ENCODE measurements around the gene TOX2.

Gene TOX2

GRCh38 chr20:43987531-43987930 lies 72.9 kb downstream of the TOX2 start:
- ChIA-PET CTCF (no interaction called here), POLR2A (no interaction called here)
- DNase-seq (ENCODE audit: extremely low spot score) = no peak
- TF ChIP-seq LEF1 (IDR thresholded peaks at IDR 0.05; ENCODE audit: borderline replicate concordance) = no peak
- no peak for TF ChIP-seq FOXA1 (IDR thresholded peaks at IDR 0.05)
- TF ChIP-seq SP1 (IDR thresholded peaks at IDR 0.05) = no peak
- no peak for TF ChIP-seq ZNF384 (IDR thresholded peaks at IDR 0.05)
- no peak for TF ChIP-seq PKNOX1 (IDR thresholded peaks at IDR 0.05)

GRCh38 chr20:43988451-43988850 lies 73.8 kb downstream of the TOX2 start:
- DNase-seq (ENCODE audit: extremely low spot score) = no peak
- TF ChIP-seq BHLHE40 (IDR thresholded peaks at IDR 0.05; ENCODE audit: borderline replicate concordance) (no peak), SP1 (IDR thresholded peaks at IDR 0.05) (no peak), ELF4 (IDR thresholded peaks at IDR 0.05) (no peak), FOXM1 (IDR thresholded peaks at IDR 0.05; ENCODE audit: borderline replicate concordance) (no peak), FOXK2 (IDR thresholded peaks at IDR 0.05) (no peak), SUZ12 (IDR thresholded peaks at IDR 0.05) (no peak)
- ChIA-PET POLR2A (no interaction called here), CTCF (no interaction called here)

GRCh38 chr20:43988867-43989266 lies 74.2 kb downstream of the TOX2 start:
- CTCF ChIA-PET = no interaction called here
- POLR2A ChIA-PET = no interaction called here

GRCh38 chr20:43991261-43991660 lies 76.6 kb downstream of the TOX2 start:
- TF ChIP-seq BHLHE40 (IDR thresholded peaks at IDR 0.05; ENCODE audit: borderline replicate concordance) (no peak), L3MBTL2 (conservative IDR thresholded peaks at IDR 0.05) (no peak), ELF4 (IDR thresholded peaks at IDR 0.05) (no peak), NFRKB (IDR thresholded peaks at IDR 0.05) (no peak), ARNT (IDR thresholded peaks at IDR 0.05) (no peak), TARDBP (IDR thresholded peaks at IDR 0.05) (no peak), SUZ12 (IDR thresholded peaks at IDR 0.05) (no peak), FOXA1 (IDR thresholded peaks at IDR 0.05) (no peak), CTBP1 (IDR thresholded peaks at IDR 0.05; ENCODE audit: borderline replicate concordance) (no peak)
- DNase-seq (ENCODE audit: extremely low spot score) = no peak
- POLR2A ChIA-PET = no interaction called here
- CTCF ChIA-PET = no interaction called here

More at GRCh38 chr20:43988867-43989266, 74.2 kb downstream of the TOX2 start:
- no peak for TF ChIP-seq CTBP1 (IDR thresholded peaks at IDR 0.05; ENCODE audit: borderline replicate concordance)
- no peak for TF ChIP-seq FOXA1 (IDR thresholded peaks at IDR 0.05)
- TF ChIP-seq FOXM1 (IDR thresholded peaks at IDR 0.05; ENCODE audit: borderline replicate concordance) = no peak
- TF ChIP-seq BHLHE40 (IDR thresholded peaks at IDR 0.05; ENCODE audit: borderline replicate concordance) = no peak
- no peak for TF ChIP-seq L3MBTL2 (conservative IDR thresholded peaks at IDR 0.05)
- TF ChIP-seq ZNF384 (IDR thresholded peaks at IDR 0.05) = no peak
- no peak for TF ChIP-seq ARNT (IDR thresholded peaks at IDR 0.05)
- no peak for TF ChIP-seq TARDBP (IDR thresholded peaks at IDR 0.05)
- no peak for TF ChIP-seq HDGF (IDR thresholded peaks at IDR 0.05; ENCODE audit: borderline replicate concordance)
- TF ChIP-seq NFRKB (IDR thresholded peaks at IDR 0.05) = no peak
- TF ChIP-seq SP1 (IDR thresholded peaks at IDR 0.05) = no peak
- TF ChIP-seq FOXK2 (IDR thresholded peaks at IDR 0.05) = no peak
- no peak for TF ChIP-seq ELF4 (IDR thresholded peaks at IDR 0.05)
- no peak for DNase-seq (ENCODE audit: extremely low spot score)

GRCh38 chr20:43991982-43992381 lies 77.3 kb downstream of the TOX2 start:
- POLR2A ChIA-PET = no interaction called here
- CTCF ChIA-PET = no interaction called here
- no peak for TF ChIP-seq ZNF384 (IDR thresholded peaks at IDR 0.05)
- no peak for TF ChIP-seq HDGF (IDR thresholded peaks at IDR 0.05; ENCODE audit: borderline replicate concordance)
- no peak for TF ChIP-seq SP1 (IDR thresholded peaks at IDR 0.05)
- TF ChIP-seq FOXA1 (IDR thresholded peaks at IDR 0.05) = no peak
- no peak for TF ChIP-seq FOXK2 (IDR thresholded peaks at IDR 0.05)
- TF ChIP-seq SUZ12 (IDR thresholded peaks at IDR 0.05) = no peak
- no peak for TF ChIP-seq TARDBP (IDR thresholded peaks at IDR 0.05)
- no peak for TF ChIP-seq FOXM1 (IDR thresholded peaks at IDR 0.05; ENCODE audit: borderline replicate concordance)
- no peak for TF ChIP-seq LEF1 (IDR thresholded peaks at IDR 0.05; ENCODE audit: borderline replicate concordance)
- TF ChIP-seq BHLHE40 (IDR thresholded peaks at IDR 0.05; ENCODE audit: borderline replicate concordance) = no peak
- no peak for TF ChIP-seq ELF4 (IDR thresholded peaks at IDR 0.05)
- TF ChIP-seq PKNOX1 (IDR thresholded peaks at IDR 0.05) = no peak
- no peak for TF ChIP-seq NFRKB (IDR thresholded peaks at IDR 0.05)
- no peak for TF ChIP-seq ARNT (IDR thresholded peaks at IDR 0.05)

GRCh38 chr20:43992885-43993284 lies 78.2 kb downstream of the TOX2 start:
- ChIA-PET POLR2A (no interaction called here), CTCF (no interaction called here)
- no peak for DNase-seq (ENCODE audit: extremely low spot score)
- TF ChIP-seq FOXM1 (IDR thresholded peaks at IDR 0.05; ENCODE audit: borderline replicate concordance) (no peak), PKNOX1 (IDR thresholded peaks at IDR 0.05) (no peak), L3MBTL2 (conservative IDR thresholded peaks at IDR 0.05) (no peak)

More at GRCh38 chr20:43991982-43992381, 77.3 kb downstream of the TOX2 start:
- no peak for DNase-seq (ENCODE audit: extremely low spot score)

GRCh38 chr20:43993560-43993959 lies 78.9 kb downstream of the TOX2 start:
- no peak for DNase-seq (ENCODE audit: extremely low spot score)
- POLR2A ChIA-PET = interaction anchor here (1.0 kb wide), 1 partner anchor 9 kb away, joined by 3 read pairs; no protein-coding TSS in a partner anchor
- TF ChIP-seq SUZ12 (IDR thresholded peaks at IDR 0.05) (no peak), TARDBP (IDR thresholded peaks at IDR 0.05) (no peak), HDGF (IDR thresholded peaks at IDR 0.05; ENCODE audit: borderline replicate concordance) (no peak), ARNT (IDR thresholded peaks at IDR 0.05) (no peak), FOXA1 (IDR thresholded peaks at IDR 0.05) (no peak), L3MBTL2 (conservative IDR thresholded peaks at IDR 0.05) (no peak), ELF4 (IDR thresholded peaks at IDR 0.05) (no peak), BHLHE40 (IDR thresholded peaks at IDR 0.05; ENCODE audit: borderline replicate concordance) (no peak), FOXM1 (IDR thresholded peaks at IDR 0.05; ENCODE audit: borderline replicate concordance) (no peak), NFRKB (IDR thresholded peaks at IDR 0.05) (no peak), SP1 (IDR thresholded peaks at IDR 0.05) (no peak), ZNF384 (IDR thresholded peaks at IDR 0.05) (no peak), FOXK2 (IDR thresholded peaks at IDR 0.05) (no peak), CTBP1 (IDR thresholded peaks at IDR 0.05; ENCODE audit: borderline replicate concordance) (no peak), PKNOX1 (IDR thresholded peaks at IDR 0.05) (no peak)
- CTCF ChIA-PET = interaction anchor here (0.6 kb wide), 1 partner anchor 585 kb away, joined by 3 read pairs; no protein-coding TSS in a partner anchor
